GM18502 (cell line): ENCODE results near the gene DNAJB5.
"Not testable (repeated sequence)": the region's sequence is repeated elsewhere in the genome, so short reads cannot be mapped to it uniquely, and the experiment has no call there.

Source experiments
- ATAC-seq: cut with Tn5 transposase; IDR thresholded peaks from one replicate; pipeline ENCODE4 v1.9.1; 2021; ENCODE audit warnings: mild to moderate bottlenecking; ENCODE audit not compliant: unreplicated experiment, poor library complexity

DNAJB5 gene

DNA sequence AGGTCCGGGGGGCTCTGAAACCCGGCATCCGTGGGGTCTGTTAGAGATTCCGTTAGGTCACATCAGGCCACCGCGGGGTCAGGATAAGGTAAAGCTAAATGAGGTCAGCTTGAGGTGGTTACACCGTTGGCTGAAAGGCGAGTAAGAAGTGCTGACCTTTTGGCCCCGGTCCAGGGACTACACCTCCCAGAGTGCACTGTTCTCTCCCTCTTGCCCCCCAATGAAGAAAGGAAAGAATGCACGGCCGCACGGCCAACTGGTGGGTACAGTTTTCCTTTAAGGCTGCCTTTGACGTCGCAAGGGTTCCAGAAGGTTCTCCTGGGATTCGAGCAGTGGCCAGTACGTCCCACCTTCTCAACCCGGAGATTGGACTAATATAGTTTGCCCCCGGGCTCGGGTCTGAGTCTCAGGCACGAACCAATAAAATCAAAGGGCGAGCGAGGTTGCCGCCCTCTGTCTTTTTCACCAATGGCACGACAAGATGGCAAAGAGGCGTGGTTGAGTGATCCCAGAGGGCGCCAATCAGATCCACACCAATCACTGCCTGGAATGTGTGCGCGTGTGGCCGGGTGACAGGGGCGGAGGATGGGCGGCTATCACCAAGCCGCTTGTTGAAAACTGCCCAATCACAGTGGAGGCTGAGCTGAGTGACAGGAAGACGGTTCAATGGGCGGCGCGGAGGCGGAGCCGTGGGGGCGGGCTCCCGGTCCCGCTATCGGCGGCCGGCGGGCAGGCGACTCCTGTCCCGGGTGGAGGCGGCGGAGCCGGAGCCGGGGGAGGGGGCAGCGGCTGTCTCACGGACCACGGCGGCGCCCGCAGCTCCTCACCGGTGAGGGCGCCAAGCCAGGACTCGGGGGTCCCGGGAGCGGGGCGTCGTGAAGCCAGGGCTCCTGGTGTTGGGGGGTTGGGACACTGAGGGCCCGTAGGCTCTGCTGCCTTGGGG lies at the start of gene DNAJB5:
Gene DNAJB5, plus strand, starts transcription at position 743 of the 943 bp plus-strand sequence. CDS start 886 bp downstream, outside the sequence.
- peak; percentile 90 for ATAC-seq

DNA sequence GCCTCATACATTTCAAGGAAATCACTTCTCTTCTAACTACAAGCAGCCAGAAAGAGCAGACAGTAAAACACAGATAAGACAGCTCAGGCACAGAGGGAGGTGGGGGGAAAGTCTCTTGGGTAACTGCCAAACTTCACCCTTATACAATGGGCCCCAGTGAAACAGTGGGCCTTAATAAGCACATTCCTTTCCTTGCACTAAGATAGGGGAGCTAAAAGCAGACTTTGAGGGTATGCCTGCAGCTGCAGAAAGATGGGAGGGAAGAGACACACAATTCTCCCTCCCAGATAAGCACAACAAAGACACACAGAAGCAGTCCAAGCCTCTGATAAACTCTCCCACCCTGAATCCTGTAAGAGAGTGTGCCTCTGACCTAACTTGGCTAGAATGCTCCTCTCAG lies 49.6 kb upstream of the DNAJB5 start:
- ATAC-seq = not testable (repeated sequence)

DNA sequence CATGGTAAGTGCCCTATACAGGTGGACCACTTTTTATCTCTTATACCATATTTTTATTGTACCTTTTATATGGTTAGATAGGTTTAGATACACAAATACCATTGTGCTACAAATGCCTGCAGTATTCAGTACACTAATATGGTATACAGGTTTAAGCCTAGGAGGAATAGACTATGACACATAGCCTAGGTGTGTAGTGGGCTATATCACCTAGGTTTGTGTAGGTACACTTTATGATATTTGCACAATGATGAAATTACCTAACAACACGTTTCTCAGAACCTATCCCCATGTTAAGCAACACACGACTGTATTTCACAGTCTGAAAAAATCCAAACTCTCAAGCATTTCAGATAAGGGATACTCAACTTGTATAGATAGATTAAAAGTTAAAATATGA lies 41.1 kb upstream of the DNAJB5 start:
- ATAC-seq = no peak

DNA sequence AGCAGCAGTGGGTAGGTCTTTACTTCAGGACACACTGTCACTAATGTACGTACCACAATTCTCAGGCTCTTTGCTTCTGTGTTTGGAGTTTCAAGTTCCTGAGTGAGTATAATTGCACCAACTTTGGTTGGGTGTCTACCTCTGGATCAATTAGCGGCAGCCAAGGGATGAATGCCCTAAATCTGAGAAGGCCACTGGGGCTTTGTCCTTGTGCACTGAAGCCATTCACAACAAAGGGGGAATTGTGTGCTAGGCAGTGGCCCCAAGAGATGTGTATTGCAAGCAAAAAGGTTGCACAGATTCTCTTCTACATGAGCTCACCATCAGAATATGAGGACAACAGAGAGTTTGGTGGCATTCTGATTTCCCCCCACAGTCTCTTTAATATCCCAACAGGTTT lies 35.3 kb upstream of the DNAJB5 start:
- no peak for ATAC-seq

DNA sequence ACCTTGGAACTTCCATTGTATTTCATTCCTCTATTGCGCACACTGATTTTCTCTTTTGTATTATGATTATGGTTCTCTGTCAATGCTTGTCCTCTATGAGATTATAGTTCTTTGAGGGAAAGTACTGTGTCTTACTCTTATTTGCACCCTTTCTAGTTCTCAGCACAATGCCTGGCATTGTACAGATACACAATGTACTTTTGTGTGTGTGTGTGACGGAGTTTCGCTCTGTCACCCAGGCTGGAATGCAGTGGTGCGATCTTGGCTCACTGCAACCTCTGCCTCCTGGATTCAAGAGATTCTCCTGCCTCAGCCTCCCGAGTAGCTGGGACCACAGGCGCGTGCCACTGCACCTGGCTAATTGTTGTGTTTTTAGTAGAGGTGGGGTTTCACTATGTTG lies 33.5 kb upstream of the DNAJB5 start:
- not testable (repeated sequence) for ATAC-seq

DNA sequence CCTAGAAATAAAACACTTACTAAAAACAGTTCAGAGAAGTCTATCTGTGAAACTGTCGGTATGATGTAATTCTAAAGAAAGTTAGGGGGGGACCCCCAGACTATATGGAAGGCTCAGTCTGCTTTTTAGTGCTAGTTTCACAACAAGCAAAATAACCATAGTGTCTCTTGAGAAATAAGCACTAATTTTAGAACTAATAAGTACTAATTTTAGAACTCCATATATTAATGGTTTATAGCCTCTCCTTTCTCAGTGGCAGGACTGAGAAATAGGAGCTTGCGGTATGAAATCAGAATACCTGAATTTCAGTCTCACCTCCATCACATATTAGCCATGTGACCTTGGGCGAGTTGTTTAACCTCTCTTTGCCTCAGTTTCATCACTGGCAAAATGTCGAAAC lies 32.9 kb upstream of the DNAJB5 start:
- no peak for ATAC-seq

DNA sequence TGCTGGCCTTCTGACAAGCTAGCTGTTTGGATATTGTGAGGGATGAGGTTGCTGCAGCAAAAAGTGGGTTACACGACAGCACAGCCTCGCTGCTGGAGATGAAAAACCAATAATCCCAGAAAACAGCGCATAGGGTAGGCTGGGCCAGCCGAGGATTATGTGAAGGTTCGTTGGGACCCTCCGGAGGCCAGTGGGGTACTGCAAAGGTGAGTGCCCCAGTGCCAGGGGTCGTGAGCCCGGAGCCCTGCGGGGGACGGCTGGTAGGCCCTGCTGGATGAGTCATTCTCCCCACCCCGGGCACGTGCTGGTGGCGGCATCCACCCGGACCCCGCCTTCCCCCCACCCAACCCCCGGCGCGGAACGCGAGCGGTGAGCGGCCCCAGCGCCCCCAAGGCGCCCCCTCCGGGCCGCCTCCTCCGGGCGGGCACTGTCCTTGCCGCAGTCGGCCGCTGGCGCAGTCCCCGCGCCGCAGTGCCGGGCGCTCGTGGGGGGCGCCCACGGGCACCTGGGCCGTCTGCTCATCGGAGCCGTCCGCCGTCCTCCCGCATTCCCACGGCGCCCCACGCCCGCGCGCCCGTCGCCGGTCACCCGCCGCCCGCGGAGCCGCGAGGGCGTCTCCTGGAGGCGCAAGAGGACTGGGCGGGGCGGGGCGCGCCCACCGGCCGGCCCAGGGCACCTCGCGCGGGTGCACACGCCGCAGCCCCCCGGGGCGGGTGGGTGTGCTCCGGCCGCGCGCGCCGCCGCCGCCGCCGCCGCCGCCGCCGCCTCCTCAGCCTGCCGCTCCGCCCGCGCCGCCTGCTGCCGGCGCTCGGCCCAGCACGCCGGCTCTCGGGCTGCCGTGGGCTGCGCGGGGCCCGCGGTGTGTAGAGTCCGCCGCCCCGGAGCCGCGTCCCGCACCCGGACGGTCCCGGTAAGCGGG lies 31.8 kb upstream of the DNAJB5 start, which contains the start of gene PHF24:
Gene PHF24, plus strand, starts transcription at position 794 of the 919 bp plus-strand sequence. CDS start 13,014 bp downstream, outside the sequence.
- ATAC-seq = peak; percentile 53

DNA sequence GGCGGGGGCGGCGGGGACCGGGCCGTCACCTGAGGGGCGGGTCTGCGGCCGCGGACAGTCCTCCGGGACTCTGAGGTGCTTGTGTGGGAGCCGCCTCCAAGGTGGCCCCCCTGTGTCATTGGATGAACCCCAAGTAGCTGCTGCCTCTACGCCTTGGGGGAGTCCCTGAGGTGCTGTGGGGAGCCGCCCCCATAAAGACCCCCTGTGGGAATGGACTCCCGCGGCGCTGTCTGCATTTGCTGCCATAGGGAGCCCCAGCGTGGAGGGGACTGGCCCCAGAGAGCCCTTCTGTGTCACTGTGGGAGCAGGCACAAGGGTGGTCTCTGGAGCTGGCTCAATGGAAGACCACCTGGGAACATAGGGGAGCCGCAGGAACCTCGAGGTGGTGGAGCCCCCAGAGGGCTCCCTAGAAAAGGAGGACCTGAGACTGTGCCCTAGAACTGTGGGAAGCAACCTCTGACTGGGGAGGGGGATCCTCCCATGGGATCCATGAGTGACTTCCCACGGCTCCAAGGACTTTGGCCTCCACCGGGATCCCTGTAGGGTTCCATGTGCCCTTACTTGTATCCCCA lies 31.0 kb upstream of the DNAJB5 start:
- ATAC-seq = no peak

DNA sequence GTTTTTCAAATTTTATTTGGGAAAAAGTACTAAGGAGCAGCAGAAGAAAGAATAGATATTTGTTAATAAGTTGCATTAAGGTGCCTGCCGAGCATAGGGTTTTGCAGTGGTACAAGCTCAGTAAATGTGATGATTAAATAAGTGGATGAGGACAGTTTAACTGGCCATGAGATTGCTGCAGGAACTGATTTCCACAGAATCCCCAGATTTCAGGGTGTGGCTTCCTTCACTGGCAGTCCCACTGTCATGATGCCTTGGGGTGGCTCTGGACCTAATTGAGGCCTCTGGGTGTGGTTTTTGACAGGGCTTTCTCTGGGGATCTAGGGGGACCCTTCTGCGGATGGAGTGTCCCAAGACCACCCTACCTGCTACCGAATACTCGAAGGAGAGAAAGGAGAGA lies 30.1 kb upstream of the DNAJB5 start:
- ATAC-seq = no peak

DNA sequence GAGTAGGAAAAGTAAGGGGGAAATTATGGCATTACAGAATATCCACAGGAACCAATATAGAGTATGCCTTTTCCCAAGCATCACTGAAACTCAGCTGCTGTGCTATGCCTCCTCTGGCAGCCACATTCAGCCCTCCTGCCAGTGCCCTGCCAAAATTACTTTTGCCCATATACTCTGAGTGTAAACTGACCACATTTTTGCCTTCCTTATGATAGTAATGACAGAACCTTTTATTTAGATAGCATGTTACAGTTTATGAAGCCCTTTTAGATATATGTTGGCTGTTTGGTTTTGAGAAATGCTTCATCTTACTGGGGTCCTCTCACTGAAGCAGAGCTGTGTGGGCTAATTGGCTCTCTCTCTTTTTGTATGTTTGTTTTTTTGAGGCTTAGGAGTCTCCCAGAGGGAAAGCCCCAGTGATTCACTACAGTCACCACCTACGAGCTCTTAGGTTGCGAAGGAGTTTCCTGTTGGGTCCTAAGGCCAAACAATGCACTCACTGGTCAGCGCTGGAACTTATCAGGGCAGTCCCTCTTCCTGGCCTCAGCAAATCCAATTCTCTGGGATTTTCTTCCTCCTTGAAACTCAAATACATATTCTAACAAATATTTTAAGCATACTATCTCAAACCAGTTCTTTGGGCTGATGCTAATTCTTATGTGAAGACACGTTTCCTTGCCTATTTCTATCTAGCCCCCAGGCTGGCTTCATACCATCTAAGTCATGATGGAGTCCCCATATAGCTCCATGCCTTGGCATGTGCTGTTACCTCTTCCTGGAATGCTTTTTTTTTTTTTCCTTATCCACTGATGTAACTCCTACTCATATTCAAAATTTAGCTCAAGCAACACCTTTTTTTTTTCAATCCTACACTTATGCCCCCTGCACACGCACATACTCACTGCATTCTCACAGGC lies 27.7 kb upstream of the DNAJB5 start:
- no peak for ATAC-seq

DNA sequence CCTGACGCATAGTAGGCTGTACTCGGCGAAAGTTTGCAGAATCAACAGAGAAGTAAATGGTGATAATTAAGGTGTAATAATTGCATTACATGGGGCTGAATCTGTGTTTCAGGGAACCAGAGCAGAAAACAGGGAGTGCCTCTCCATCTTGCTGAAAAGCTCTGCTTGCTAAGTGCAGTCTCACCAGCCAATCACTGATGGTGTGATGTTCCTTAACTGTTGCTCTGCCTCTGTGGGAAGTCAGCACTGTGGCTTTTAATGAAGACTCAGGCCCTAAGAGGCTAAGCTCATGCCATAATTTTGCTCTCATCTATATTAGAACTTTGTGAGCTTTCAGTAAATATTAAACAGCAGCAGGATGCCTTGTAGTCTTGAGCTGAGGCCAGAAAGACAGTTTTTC lies 27.0 kb upstream of the DNAJB5 start:
- no peak for ATAC-seq

DNA sequence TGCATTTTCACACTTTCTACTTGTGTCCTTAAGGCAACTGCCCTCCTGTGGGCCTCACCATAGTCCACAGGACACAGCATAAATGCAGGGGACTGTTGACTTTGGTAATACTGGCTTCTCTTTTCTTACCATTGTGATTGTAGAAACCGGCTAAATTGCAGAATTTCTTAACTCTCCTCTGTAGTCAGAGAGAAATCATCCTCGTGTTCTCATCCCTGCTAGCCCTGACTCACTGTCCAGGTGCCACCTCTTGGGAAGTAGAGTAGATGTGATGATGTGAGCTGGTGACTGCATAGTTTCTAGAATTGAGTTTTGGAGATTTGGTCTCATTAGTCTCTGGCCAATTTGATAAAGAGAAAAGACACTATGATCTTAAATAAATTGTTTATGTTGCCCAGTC lies 26.0 kb upstream of the DNAJB5 start:
- ATAC-seq = no peak

DNA sequence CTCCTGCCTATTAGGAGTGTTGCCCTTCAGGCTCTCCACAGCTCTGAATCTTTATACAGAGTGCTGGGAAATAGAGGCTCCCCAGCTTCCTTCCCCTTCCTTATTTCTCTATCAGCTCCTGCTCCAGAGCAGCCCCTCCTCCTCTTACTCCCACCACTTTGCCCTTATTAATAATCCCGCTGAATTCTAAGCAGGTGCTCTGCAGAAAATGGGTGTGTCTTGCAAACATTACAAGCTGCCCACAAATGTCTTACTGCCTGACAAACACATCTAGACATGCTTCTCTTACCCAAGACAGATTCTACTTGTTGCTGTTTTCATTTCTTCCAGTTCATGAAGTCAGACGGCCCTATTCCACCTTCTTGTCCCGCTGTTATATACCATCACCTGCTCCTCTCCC lies 25.1 kb upstream of the DNAJB5 start:
- ATAC-seq = no peak

DNA sequence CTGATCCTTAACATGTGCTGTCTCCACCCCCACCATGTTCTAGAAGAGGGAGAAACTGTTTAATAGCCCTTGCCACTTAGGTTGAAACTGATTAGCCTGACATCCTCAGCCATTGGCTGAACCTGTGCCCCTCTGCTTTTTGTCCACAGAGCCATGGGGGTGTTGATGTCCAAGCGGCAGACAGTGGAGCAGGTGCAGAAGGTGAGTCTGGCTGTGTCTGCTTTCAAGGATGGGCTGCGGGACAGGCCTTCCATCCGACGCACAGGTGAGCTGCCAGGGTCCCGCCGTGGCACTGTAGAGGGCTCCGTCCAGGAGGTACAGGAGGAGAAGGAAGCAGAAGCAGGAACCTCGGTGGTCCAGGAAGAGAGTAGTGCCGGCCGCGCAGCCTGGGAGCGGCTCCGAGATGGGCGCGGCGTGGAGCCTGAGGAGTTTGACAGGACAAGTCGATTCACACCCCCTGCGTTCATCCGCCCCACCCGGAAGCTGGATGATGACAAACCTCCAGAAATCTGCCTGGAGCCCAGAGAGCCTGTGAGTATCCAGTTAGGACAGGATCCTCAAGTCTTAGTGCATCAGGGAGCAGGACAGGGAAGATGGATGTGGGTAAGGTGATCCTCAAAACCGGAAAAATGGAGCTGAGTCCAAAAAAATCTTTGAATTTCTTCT lies 18.3 kb upstream of the DNAJB5 start:
- no peak for ATAC-seq

DNA sequence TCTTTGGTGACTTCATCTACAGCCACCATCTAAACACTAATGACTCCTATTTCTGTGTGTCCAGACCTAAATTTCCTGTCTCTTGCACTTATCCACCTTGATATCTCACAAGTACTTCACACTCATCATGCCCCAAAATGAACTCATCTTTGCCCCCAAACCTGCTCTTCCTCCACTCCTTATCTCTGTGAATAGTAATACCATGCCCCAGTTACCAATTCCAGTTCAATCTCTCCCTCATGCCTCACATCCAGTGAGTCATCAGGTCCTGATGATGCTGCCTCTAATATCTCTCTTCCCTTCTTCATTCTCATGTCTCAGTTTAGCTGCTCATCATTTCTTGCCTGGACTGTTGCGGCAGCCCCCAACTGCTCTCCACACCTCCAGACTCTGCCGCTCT lies 14.9 kb upstream of the DNAJB5 start:
- ATAC-seq = no peak

DNA sequence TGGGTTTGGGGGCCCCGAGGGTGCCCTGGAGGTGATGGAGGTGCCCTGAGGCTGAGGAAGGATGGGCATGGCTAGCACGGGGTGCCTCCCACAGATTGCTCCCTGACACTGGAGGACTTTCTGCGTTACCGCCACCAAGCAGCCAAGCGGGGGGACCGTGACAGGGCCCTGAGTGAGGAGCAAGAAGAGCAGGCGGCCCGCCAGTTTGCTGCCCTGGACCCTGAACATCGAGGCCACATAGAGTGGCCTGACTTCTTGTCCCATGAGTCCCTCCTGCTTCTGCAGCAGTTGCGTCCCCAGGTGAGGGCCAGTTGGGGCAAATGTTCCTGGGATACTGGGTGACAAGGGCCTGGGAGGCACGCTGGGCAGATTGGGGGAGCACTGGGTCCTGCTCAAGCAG lies 13.1 kb upstream of the DNAJB5 start:
- ATAC-seq = no peak

DNA sequence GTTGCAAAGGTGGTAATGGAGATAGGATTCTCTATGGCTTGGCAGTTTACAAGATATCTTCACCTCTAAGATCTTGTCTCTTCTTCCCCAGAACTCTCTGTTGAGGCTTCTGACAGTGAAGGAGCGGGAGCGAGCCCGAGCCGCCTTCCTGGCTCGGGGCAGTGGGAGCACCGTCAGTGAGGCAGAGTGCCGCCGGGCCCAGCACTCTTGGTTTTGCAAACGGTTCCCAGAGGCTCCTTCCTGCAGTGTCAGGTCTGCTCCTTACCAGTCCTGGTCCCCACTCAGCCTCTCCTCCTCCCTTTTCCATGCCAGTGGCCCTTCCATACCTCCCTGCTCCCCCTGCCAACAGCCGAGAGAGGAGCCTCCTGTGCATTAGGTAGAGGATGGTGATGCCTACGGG lies 12.6 kb upstream of the DNAJB5 start:
- no peak for ATAC-seq

DNA sequence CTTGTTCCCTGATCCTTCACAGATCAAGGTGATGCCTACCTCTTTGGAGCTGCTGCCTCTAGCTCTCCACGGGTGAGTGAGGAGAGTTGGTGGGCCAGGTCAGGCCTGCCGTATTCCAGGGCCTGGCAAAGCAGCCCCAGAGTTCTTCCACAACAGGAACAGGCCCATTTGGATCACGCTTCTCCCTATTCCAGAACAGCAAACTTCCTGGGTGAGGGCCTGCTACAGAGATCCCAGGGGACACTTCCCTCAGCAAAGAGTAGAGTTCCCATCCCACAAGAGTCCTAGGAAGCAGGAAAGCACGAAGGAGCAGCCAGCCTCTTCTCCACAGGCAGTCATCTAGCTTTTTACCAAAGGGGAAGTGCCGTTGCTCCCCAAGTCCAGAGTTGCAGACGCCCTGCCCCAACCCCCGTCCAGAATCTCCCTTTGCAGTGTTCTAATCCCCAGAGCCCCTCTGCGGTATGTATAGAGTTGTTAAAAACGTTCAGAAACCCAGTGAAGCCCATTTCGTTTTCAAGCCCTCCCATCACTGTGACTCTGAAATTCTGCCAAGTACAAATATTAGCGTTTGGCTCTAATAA lies 9.3 kb upstream of the DNAJB5 start:
- no peak for ATAC-seq

DNA sequence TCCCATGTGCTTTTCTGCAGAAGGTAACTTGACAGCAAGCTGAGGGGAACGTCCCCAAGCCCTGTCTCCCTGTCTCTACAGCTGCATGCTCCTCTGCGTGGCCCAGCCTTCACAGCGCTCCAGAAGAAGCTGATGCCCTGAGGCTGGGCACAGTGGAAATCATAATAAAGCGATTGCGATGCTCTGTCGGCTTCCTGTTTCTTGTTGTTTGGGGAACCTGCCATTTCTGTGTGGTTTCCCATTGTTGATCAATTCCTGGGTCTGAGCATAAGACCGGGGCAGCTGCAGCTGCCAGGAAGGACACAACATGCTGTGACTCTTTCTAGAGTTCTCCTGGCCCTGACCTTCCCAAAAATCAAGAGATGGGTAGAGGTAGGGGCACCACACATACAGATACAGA lies 7.2 kb upstream of the DNAJB5 start:
- no peak for ATAC-seq
